Measurements from ENCODE around the gene SMG6.

GRCh38 chr17:2064520-2064971 lies 239.0 kb downstream of the SMG6 start:
- TF ChIP-seq, protein P1, sequence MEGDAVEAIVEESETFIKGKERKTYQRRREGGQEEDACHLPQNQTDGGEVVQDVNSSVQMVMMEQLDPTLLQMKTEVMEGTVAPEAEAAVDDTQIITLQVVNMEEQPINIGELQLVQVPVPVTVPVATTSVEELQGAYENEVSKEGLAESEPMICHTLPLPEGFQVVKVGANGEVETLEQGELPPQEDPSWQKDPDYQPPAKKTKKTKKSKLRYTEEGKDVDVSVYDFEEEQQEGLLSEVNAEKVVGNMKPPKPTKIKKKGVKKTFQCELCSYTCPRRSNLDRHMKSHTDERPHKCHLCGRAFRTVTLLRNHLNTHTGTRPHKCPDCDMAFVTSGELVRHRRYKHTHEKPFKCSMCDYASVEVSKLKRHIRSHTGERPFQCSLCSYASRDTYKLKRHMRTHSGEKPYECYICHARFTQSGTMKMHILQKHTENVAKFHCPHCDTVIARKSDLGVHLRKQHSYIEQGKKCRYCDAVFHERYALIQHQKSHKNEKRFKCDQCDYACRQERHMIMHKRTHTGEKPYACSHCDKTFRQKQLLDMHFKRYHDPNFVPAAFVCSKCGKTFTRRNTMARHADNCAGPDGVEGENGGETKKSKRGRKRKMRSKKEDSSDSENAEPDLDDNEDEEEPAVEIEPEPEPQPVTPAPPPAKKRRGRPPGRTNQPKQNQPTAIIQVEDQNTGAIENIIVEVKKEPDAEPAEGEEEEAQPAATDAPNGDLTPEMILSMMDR (IDR thresholded peaks at IDR 0.05) = no peak
- no peak for TF ChIP-seq POLR2A (IDR thresholded peaks at IDR 0.05)

All from uterus (tissue), 2 donors.